SK-N-SH treated with all-trans-retinoic acid at 6 μM for 48 hours (cell line): ENCODE data around the gene PPT2.

Experiments
- ARNTL ChIP-seq: fragments of 450-650 bp; formaldehyde crosslinking; IDR thresholded peaks from 2 replicates; pipeline ENCODE4 v1.5.0; 2020; ENCODE audit warnings: low read depth, mild to moderate bottlenecking, moderate library complexity, borderline replicate concordance
- PATZ1 ChIP-seq: fragments of 250-450 bp; sonication (Bioruptor Pico); IDR thresholded peaks from 2 replicates; pipeline ENCODE4 v1.8.0; 2020; ENCODE audit warnings: mild to moderate bottlenecking, moderate library complexity, borderline replicate concordance
- RARB ChIP-seq: fragments of 250-450 bp; sonication (Bioruptor Pico); IDR thresholded peaks from 2 replicates; pipeline ENCODE4 v1.8.0; 2021; ENCODE audit warnings: mild to moderate bottlenecking, moderate library complexity
- TSHZ2 ChIP-seq: fragments of 250-450 bp; sonication (Bioruptor Pico); IDR thresholded peaks from 2 replicates; pipeline ENCODE4 v1.5.0; 2020; ENCODE audit warnings: mild to moderate bottlenecking, moderate library complexity
- ZC3H10 ChIP-seq: fragments of 250-450 bp; sonication (Bioruptor Pico); IDR thresholded peaks from 2 replicates; pipeline ENCODE4 v1.5.1; 2021; ENCODE audit warnings: mild to moderate bottlenecking, moderate library complexity
- ZFP3 ChIP-seq: fragments of 250-450 bp; sonication (Bioruptor Pico); IDR thresholded peaks from 2 replicates; pipeline ENCODE4 v1.5.0; 2020; ENCODE audit warnings: mild to moderate bottlenecking, moderate library complexity
- ZFP30 ChIP-seq: fragments of 450-650 bp; formaldehyde crosslinking; IDR thresholded peaks from 2 replicates; pipeline ENCODE4 v1.5.0; 2022; ENCODE audit warnings: mild to moderate bottlenecking, moderate library complexity

GRCh38 chr6:32151863-32152768 lies 1.8 kb upstream of the PPT2 start, which contains the start of gene PRRT1:
- TF ChIP-seq TSHZ2 (CRISPR knock-in tag) (no peak), RARB (CRISPR knock-in tag) (no peak), ZC3H10 (no peak), ZFP30 (CRISPR knock-in tag) (no peak), ARNTL (CRISPR knock-in tag) (no peak), PATZ1 (CRISPR knock-in tag) (no peak), ZFP3 (CRISPR knock-in tag) (no peak)
